GM23338 (cell line): ENCODE measurements around the gene XRRA1. TPM values are rescaled to one million over a fixed set of nuclear protein-coding genes. Genes with fewer than 3 reads are reported as not detected.

Experiments used
- ATAC-seq: fragments of 200-7000 bp; cut with Tn5 transposase; 3 replicates; pipeline ENCODE4 v1.9.1; 2020
- DNase-seq: peaks from one replicate; pipeline ENCODE4 v3.0.0-alpha.2; 2015; ENCODE audit warnings: low spot score
- H2AFZ ChIP-seq: fragments of 200-600 bp; sonication (generic); 2 replicates; pipeline ENCODE4 v1.8.0; 2016; ENCODE audit warnings: antibody characterized with exemption, mild to moderate bottlenecking, moderate library complexity
- H3F3A ChIP-seq: fragments of 200-600 bp; sonication (generic); replicated peaks from 2 replicates; pipeline ENCODE4 v1.8.0; 2017; ENCODE audit warnings: antibody characterized with exemption, mixed run types, low read depth
- H3K27ac ChIP-seq: fragments of 200-600 bp; sonication (generic); 2 replicates; pipeline ENCODE4 v1.6.1; 2016; ENCODE audit warnings: low read depth
- H3K27me3 ChIP-seq: fragments of 200-600 bp; sonication (generic); 2 replicates; pipeline ENCODE4 v1.8.0; 2016; ENCODE audit warnings: mild to moderate bottlenecking, mixed run types, moderate library complexity; ENCODE audit not compliant: insufficient read depth
- H3K36me3 ChIP-seq: fragments of 200-600 bp; sonication (generic); 2 replicates; pipeline ENCODE4 v1.8.0; 2016; ENCODE audit warnings: mild to moderate bottlenecking; ENCODE audit not compliant: insufficient read depth
- H3K4me1 ChIP-seq: fragments of 200-600 bp; sonication (generic); 2 replicates; pipeline ENCODE4 v1.8.0; 2016; ENCODE audit warnings: mild to moderate bottlenecking, moderate library complexity; ENCODE audit not compliant: insufficient read depth
- H3K4me2 ChIP-seq: fragments of 200-600 bp; sonication (generic); 2 replicates; pipeline ENCODE4 v1.7.1; 2017; ENCODE audit warnings: mixed run types
- H3K4me3 ChIP-seq: fragments of 200-600 bp; sonication (generic); 2 replicates; pipeline ENCODE4 v1.6.1; 2016; ENCODE audit warnings: mixed run types
- H3K79me2 ChIP-seq: fragments of 200-600 bp; sonication (generic); replicated peaks from 2 replicates; pipeline ENCODE4 v1.8.0; 2017; ENCODE audit warnings: mild to moderate bottlenecking; ENCODE audit not compliant: insufficient read depth
- H3K9me2 ChIP-seq: fragments of 200-600 bp; sonication (generic); 2 replicates; pipeline ENCODE4 v1.8.0; 2017; ENCODE audit not compliant: insufficient read depth
- H4K20me1 ChIP-seq: fragments of 200-600 bp; sonication (generic); replicated peaks from 2 replicates; pipeline ENCODE4 v1.8.0; 2017; ENCODE audit warnings: mild to moderate bottlenecking; ENCODE audit not compliant: insufficient read depth
- H3K27ac Mint-ChIP-seq: 2 replicates; pipeline ENCODE4 v1.8.0; 2020; ENCODE audit warnings: inconsistent platforms, mild to moderate bottlenecking, moderate library complexity, mixed read lengths
- H3K27me3 Mint-ChIP-seq: 3 replicates; pipeline ENCODE4 v1.8.0; 2022; ENCODE audit warnings: low read depth, mild to moderate bottlenecking, moderate library complexity, mixed read lengths, inconsistent platforms; ENCODE audit not compliant: insufficient read depth, poor library complexity
- H3K36me3 Mint-ChIP-seq: 3 replicates; pipeline ENCODE4 v1.8.0; 2021; ENCODE audit warnings: low read depth, mild to moderate bottlenecking, inconsistent platforms, moderate library complexity, mixed read lengths
- H3K4me1 Mint-ChIP-seq: 3 replicates; pipeline ENCODE4 v1.8.0; 2020; ENCODE audit warnings: mild to moderate bottlenecking, inconsistent platforms, mixed read lengths
- H3K4me3 Mint-ChIP-seq: 3 replicates; pipeline ENCODE4 v1.8.0; 2021; ENCODE audit warnings: moderate library complexity, mild to moderate bottlenecking, inconsistent platforms, mixed read lengths
- H3K9me3 Mint-ChIP-seq: 3 replicates; pipeline ENCODE4 v1.8.0; 2020; ENCODE audit warnings: moderate library complexity, mild to moderate bottlenecking, inconsistent platforms, mixed read lengths
- CREB1 ChIP-seq: fragments of 250-450 bp; sonication (Bioruptor Pico); IDR thresholded peaks from 2 replicates; pipeline ENCODE4 v1.5.0; 2020; ENCODE audit warnings: low read depth, mild to moderate bottlenecking, moderate library complexity
- ETS1 ChIP-seq: IDR thresholded peaks from 2 replicates; pipeline ENCODE4 v1.6.1; 2016; ENCODE audit warnings: antibody characterized with exemption
- EZH2 ChIP-seq: fragments of 200-600 bp; sonication (generic); IDR thresholded peaks from one replicate; pipeline ENCODE4 v1.8.0; 2017; ENCODE audit warnings: antibody characterized with exemption, mild to moderate bottlenecking, low read depth; ENCODE audit not compliant: unreplicated experiment
- EZH2phosphoT487 ChIP-seq: fragments of 200-600 bp; sonication (generic); IDR thresholded peaks from one replicate; pipeline ENCODE4 v1.8.1; 2018; ENCODE audit warnings: antibody characterized with exemption; ENCODE audit not compliant: unreplicated experiment
- JUNB ChIP-seq: IDR thresholded peaks from one replicate; pipeline ENCODE4 v1.6.1; 2016; ENCODE audit warnings: antibody characterized with exemption; ENCODE audit not compliant: unreplicated experiment
- NANOG ChIP-seq: IDR thresholded peaks from 2 replicates; pipeline ENCODE4 v1.6.1; 2016; ENCODE audit warnings: antibody characterized with exemption, borderline replicate concordance
- POLR2AphosphoS5 ChIP-seq: IDR thresholded peaks from 2 replicates; pipeline ENCODE4 v1.6.1; 2016; ENCODE audit warnings: antibody characterized with exemption, low read depth
- STAT1 ChIP-seq: IDR thresholded peaks from one replicate; pipeline ENCODE4 v1.6.1; 2016; ENCODE audit warnings: antibody characterized with exemption; ENCODE audit not compliant: unreplicated experiment
- ZNF331 ChIP-seq: fragments of 250-450 bp; sonication (Bioruptor Pico); IDR thresholded peaks from 2 replicates; pipeline ENCODE4 v1.5.0; 2020; ENCODE audit warnings: low read depth, mild to moderate bottlenecking, moderate library complexity
- polyA plus RNA-seq: library from polyadenylated mRNA; unstranded; fragments of >200 nt; fragmentation: Nextera tagmentation; extraction: Ambion mirVana; gene quantifications from 2 replicates; pipeline ENCODE4 v1.2.1, GENCODE V29; 2016
- total RNA-seq: library from RNA; depleted of rRNA; stranded (reverse); fragments of >200 nt; shearing (Covaris generic); gene quantifications from 2 replicates; pipeline ENCODE4 v1.2.3, GENCODE V29; 2014
- TF ChIP-seq, protein P1 (sequence below): IDR thresholded peaks from one replicate; pipeline ENCODE4 v1.6.1; 2018; ENCODE audit warnings: antibody characterized with exemption; ENCODE audit not compliant: unreplicated experiment
- TF ChIP-seq, protein P2 (sequence below): fragments of 250-450 bp; sonication (Bioruptor Pico); IDR thresholded peaks from 2 replicates; pipeline ENCODE4 v1.5.0; 2020; ENCODE audit warnings: mild to moderate bottlenecking, moderate library complexity
- TF ChIP-seq, protein P3 (sequence below), 2 experiments: fragments of 200-600 bp in 1 of 2; sonication (generic) in 1 of 2; conservative IDR thresholded peaks; 2 replicates each; pipeline versions ENCODE4 v1.5.1 to v1.6.1; 2016 to 2017; ENCODE audit warnings: antibody characterized with exemption in 2 of 2, low read depth in 2 of 2, mild to moderate bottlenecking in 2 of 2, moderate library complexity in 1 of 2

XRRA1 gene
- total and polyA plus RNA-seq, 2 experiments from 2014 or later = 4.9 to 5.4 TPM

DNA sequence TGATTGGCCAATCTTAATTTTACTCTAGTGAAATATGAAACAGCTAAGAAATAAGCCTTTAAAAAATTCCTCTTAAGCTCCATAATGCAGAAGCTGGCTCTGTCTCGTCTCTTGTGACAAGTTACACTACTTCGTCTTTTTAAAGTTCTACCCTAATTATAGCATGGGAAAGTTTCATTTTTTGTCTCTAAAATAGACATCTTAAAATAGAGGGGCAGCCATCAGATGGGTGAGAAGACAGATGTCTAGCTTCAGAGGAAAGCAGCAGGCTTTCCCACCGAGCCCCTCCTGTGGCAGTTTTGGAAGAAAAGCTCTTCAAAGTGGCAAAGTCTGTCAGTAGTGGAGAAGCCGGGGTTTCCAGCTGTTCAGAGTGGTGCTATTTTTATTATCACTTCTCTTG lies 39.5 kb downstream of the XRRA1 start:
- no peaks in the 10 kb centered on the region for H3K4me1 Mint-ChIP-seq
- no peaks in the 10 kb centered on the region for H3F3A ChIP-seq
- TF ChIP-seq, protein P1, sequence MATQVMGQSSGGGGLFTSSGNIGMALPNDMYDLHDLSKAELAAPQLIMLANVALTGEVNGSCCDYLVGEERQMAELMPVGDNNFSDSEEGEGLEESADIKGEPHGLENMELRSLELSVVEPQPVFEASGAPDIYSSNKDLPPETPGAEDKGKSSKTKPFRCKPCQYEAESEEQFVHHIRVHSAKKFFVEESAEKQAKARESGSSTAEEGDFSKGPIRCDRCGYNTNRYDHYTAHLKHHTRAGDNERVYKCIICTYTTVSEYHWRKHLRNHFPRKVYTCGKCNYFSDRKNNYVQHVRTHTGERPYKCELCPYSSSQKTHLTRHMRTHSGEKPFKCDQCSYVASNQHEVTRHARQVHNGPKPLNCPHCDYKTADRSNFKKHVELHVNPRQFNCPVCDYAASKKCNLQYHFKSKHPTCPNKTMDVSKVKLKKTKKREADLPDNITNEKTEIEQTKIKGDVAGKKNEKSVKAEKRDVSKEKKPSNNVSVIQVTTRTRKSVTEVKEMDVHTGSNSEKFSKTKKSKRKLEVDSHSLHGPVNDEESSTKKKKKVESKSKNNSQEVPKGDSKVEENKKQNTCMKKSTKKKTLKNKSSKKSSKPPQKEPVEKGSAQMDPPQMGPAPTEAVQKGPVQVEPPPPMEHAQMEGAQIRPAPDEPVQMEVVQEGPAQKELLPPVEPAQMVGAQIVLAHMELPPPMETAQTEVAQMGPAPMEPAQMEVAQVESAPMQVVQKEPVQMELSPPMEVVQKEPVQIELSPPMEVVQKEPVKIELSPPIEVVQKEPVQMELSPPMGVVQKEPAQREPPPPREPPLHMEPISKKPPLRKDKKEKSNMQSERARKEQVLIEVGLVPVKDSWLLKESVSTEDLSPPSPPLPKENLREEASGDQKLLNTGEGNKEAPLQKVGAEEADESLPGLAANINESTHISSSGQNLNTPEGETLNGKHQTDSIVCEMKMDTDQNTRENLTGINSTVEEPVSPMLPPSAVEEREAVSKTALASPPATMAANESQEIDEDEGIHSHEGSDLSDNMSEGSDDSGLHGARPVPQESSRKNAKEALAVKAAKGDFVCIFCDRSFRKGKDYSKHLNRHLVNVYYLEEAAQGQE = no peak
- TF ChIP-seq POLR2AphosphoS5 = no peak
- TF ChIP-seq, protein P2, sequence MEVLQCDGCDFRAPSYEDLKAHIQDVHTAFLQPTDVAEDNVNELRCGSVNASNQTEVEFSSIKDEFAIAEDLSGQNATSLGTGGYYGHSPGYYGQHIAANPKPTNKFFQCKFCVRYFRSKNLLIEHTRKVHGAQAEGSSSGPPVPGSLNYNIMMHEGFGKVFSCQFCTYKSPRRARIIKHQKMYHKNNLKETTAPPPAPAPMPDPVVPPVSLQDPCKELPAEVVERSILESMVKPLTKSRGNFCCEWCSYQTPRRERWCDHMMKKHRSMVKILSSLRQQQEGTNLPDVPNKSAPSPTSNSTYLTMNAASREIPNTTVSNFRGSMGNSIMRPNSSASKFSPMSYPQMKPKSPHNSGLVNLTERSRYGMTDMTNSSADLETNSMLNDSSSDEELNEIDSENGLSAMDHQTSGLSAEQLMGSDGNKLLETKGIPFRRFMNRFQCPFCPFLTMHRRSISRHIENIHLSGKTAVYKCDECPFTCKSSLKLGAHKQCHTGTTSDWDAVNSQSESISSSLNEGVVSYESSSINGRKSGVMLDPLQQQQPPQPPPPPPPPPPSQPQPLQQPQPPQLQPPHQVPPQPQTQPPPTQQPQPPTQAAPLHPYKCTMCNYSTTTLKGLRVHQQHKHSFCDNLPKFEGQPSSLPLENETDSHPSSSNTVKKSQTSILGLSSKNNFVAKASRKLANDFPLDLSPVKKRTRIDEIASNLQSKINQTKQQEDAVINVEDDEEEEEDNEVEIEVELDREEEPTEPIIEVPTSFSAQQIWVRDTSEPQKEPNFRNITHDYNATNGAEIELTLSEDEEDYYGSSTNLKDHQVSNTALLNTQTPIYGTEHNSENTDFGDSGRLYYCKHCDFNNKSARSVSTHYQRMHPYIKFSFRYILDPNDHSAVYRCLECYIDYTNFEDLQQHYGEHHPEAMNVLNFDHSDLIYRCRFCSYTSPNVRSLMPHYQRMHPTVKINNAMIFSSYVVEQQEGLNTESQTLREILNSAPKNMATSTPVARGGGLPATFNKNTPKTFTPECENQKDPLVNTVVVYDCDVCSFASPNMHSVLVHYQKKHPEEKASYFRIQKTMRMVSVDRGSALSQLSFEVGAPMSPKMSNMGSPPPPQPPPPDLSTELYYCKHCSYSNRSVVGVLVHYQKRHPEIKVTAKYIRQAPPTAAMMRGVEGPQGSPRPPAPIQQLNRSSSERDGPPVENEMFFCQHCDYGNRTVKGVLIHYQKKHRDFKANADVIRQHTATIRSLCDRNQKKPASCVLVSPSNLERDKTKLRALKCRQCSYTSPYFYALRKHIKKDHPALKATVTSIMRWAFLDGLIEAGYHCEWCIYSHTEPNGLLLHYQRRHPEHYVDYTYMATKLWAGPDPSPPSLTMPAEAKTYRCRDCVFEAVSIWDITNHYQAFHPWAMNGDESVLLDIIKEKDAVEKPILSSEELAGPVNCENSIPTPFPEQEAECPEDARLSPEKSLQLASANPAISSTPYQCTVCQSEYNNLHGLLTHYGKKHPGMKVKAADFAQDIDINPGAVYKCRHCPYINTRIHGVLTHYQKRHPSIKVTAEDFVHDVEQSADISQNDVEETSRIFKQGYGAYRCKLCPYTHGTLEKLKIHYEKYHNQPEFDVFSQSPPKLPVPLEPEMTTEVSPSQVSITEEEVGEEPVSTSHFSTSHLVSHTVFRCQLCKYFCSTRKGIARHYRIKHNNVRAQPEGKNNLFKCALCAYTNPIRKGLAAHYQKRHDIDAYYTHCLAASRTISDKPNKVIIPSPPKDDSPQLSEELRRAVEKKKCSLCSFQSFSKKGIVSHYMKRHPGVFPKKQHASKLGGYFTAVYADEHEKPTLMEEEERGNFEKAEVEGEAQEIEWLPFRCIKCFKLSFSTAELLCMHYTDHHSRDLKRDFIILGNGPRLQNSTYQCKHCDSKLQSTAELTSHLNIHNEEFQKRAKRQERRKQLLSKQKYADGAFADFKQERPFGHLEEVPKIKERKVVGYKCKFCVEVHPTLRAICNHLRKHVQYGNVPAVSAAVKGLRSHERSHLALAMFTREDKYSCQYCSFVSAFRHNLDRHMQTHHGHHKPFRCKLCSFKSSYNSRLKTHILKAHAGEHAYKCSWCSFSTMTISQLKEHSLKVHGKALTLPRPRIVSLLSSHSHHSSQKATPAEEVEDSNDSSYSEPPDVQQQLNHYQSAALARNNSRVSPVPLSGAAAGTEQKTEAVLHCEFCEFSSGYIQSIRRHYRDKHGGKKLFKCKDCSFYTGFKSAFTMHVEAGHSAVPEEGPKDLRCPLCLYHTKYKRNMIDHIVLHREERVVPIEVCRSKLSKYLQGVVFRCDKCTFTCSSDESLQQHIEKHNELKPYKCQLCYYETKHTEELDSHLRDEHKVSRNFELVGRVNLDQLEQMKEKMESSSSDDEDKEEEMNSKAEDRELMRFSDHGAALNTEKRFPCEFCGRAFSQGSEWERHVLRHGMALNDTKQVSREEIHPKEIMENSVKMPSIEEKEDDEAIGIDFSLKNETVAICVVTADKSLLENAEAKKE (CRISPR knock-in tag) = no peak
- no peak for TF ChIP-seq CREB1 (CRISPR knock-in tag)
- TF ChIP-seq EZH2phosphoT487 = no peak
- TF ChIP-seq STAT1 = no peak
- TF ChIP-seq EZH2 = no peak
- TF ChIP-seq, protein P3, sequence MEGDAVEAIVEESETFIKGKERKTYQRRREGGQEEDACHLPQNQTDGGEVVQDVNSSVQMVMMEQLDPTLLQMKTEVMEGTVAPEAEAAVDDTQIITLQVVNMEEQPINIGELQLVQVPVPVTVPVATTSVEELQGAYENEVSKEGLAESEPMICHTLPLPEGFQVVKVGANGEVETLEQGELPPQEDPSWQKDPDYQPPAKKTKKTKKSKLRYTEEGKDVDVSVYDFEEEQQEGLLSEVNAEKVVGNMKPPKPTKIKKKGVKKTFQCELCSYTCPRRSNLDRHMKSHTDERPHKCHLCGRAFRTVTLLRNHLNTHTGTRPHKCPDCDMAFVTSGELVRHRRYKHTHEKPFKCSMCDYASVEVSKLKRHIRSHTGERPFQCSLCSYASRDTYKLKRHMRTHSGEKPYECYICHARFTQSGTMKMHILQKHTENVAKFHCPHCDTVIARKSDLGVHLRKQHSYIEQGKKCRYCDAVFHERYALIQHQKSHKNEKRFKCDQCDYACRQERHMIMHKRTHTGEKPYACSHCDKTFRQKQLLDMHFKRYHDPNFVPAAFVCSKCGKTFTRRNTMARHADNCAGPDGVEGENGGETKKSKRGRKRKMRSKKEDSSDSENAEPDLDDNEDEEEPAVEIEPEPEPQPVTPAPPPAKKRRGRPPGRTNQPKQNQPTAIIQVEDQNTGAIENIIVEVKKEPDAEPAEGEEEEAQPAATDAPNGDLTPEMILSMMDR (conservative IDR thresholded peaks at IDR 0.05; ENCODE audit: low read depth in 2 of 2) = no peak
- no peak for TF ChIP-seq NANOG
- TF ChIP-seq ZNF331 (CRISPR knock-in tag) = no peak
- no peak for TF ChIP-seq ETS1
- no peak for TF ChIP-seq JUNB
- no peaks in the 10 kb centered on the region for H3K4me1 ChIP-seq
- H4K20me1 ChIP-seq = no peaks in the 10 kb centered on the region
- no peaks in the 10 kb centered on the region for H3K36me3 ChIP-seq
- no peak overlapping the region for H3K4me2 ChIP-seq
- H3K9me3 Mint-ChIP-seq = no peaks in the 10 kb centered on the region
- no peak overlapping the region for H2AFZ ChIP-seq
- DNase-seq (no peak), ATAC-seq (no peak)
- no peaks in the 10 kb centered on the region for H3K9me2 ChIP-seq
- no peaks in the 10 kb centered on the region for H3K27me3 ChIP-seq
- no peak overlapping the region for H3K4me3 Mint-ChIP-seq
- no peaks in the 10 kb centered on the region for H3K36me3 Mint-ChIP-seq
- H3K4me3 ChIP-seq = no peak overlapping the region
- no peak overlapping the region for H3K27ac ChIP-seq
- no peak overlapping the region for H3K27ac Mint-ChIP-seq
- no peaks in the 10 kb centered on the region for H3K27me3 Mint-ChIP-seq
- no peaks in the 10 kb centered on the region for H3K79me2 ChIP-seq
